IPS-NIHi7 (cell line): ENCODE measurements around the gene IQCH.
A peak's percentile ranks its signal among the peaks of the same experiment; 100 is the strongest.
"Not testable (repeated sequence)": the region's sequence is repeated elsewhere in the genome, so short reads cannot be mapped to it uniquely, and the experiment has no call there.

Experiments
- DNase-seq: peaks from one replicate; pipeline ENCODE4 v3.0.0; 2012; ENCODE audit warnings: mixed read lengths; ENCODE audit errors: extremely low spot score

The IQCH gene

GRCh38 chr15:67436351-67437250 is 182.0 kb downstream of the IQCH start:
- not testable (repeated sequence) for DNase-seq

- DNase-seq, result no peak
These were observed 189.5 kb downstream of the IQCH start for GRCh38 chr15:67444100-67444499.

- peak; percentile 29 for DNase-seq
These were observed 191.9 kb downstream of the IQCH start for GRCh38 chr15:67446449-67446848.

GRCh38 chr15:67448372-67448771 is 193.8 kb downstream of the IQCH start:
- DNase-seq, result not testable (repeated sequence)

GRCh38 chr15:67453703-67454102 is 199.1 kb downstream of the IQCH start:
- DNase-seq, result not testable (repeated sequence)

GRCh38 chr15:67456677-67457529 is 202.3 kb downstream of the IQCH start:
- peak; percentile 89 for DNase-seq

- no peak for DNase-seq
These were observed 203.9 kb downstream of the IQCH start for GRCh38 chr15:67458331-67459029.

- no peak for DNase-seq
These were observed 205.9 kb downstream of the IQCH start for GRCh38 chr15:67460521-67460920.

GRCh38 chr15:67461735-67462134 is 207.1 kb downstream of the IQCH start:
- no peak for DNase-seq

- DNase-seq, result no peak
These were observed 208.3 kb downstream of the IQCH start for GRCh38 chr15:67462875-67463274.

GRCh38 chr15:67463488-67463887 is 208.9 kb downstream of the IQCH start:
- DNase-seq, result no peak

GRCh38 chr15:67465196-67465952 is 210.8 kb downstream of the IQCH start:
- DNase-seq, result no peak

GRCh38 chr15:67468416-67468815 is 213.8 kb downstream of the IQCH start:
- no peak for DNase-seq

GRCh38 chr15:67469680-67470079 is 215.1 kb downstream of the IQCH start:
- no peak for DNase-seq

- no peak for DNase-seq
These were observed 218.4 kb downstream of the IQCH start for GRCh38 chr15:67472957-67473356.

- DNase-seq, result no peak
These were observed 220.0 kb downstream of the IQCH start for GRCh38 chr15:67474405-67475110.

GRCh38 chr15:67479781-67480505 is 225.4 kb downstream of the IQCH start:
- no peak for DNase-seq

GRCh38 chr15:67480741-67481140 is 226.2 kb downstream of the IQCH start:
- no peak for DNase-seq

- no peak for DNase-seq
These were observed 227.1 kb downstream of the IQCH start for GRCh38 chr15:67481680-67482079.

- no peak for DNase-seq
These were observed 241.0 kb downstream of the IQCH start for GRCh38 chr15:67495585-67495984.
